IPS-15b (cell line): Measurements from ENCODE around the gene EMC9.

Experiments used
- H3K27me3 ChIP-seq: one replicate; pipeline ENCODE4 v1.6.1; 2013; ENCODE audit warnings: low read length; ENCODE audit not compliant: control insufficient read depth, insufficient read depth
- H3K36me3 ChIP-seq: one replicate; pipeline ENCODE4 v1.6.1; 2013; ENCODE audit warnings: low read length; ENCODE audit not compliant: control insufficient read depth, insufficient read depth
- H3K4me1 ChIP-seq: one replicate; pipeline ENCODE4 v1.6.1; 2013; ENCODE audit warnings: mild to moderate bottlenecking, low read length; ENCODE audit not compliant: control insufficient read depth, insufficient read depth
- H3K4me3 ChIP-seq: one replicate; pipeline ENCODE4 v1.5.1; 2013; ENCODE audit warnings: low read depth, low read length
- H3K9ac ChIP-seq: one replicate; pipeline ENCODE4 v1.6.1; 2013; ENCODE audit warnings: low read depth, mild to moderate bottlenecking, low read length
- H3K9me3 ChIP-seq: one replicate; pipeline ENCODE4 v1.6.1; 2013; ENCODE audit warnings: mild to moderate bottlenecking, low read length; ENCODE audit not compliant: control insufficient read depth, insufficient read depth

The EMC9 gene

DNA sequence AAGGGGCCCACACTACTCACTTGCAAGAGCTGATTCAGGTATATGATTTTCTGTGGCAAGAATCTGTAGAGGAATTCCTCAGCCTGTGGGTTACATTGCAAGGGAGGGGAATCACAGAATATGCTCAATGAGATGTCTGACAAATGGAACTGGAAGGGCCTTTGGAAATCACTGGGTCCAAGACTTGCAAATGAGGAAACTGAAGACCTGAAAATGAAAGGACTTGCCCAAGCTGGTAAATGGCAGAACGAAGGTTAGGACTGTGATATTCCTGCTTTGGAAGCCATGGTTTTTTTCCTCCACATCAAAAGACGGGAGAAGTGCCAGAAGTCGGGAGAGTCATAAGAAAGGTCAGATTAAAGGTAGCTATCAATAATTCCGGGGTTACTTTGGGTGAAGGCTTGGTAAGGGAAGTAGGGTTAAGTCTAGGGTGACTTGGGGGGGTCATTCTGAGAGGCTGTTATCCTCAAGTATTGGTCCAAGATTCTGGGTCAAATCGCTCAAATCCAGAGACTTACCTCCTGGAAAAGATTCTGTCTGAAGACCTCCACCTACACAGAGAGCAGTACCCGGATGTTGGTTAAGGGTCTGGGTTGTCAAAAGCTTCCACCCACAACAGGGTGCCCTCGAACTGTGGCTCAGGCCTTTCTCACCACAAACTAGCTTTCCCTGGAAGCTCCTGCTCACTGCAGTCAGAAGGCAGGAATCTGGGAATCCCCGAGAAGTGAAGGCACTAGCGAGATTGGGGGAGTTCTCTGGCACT is 4.5 kb upstream of the EMC9 start:
- Histone ChIP-seq H3K27me3 (no peaks in the 10 kb centered on the region), H3K9me3 (no peaks in the 10 kb centered on the region), H3K9ac (peak overlapping the region; percentile 87), H3K4me1 (peaks cover 3% of the 10 kb centered on the region), H3K36me3 (peaks cover 28% of the 10 kb centered on the region), H3K4me3 (peak overlapping the region; percentile 92)

DNA sequence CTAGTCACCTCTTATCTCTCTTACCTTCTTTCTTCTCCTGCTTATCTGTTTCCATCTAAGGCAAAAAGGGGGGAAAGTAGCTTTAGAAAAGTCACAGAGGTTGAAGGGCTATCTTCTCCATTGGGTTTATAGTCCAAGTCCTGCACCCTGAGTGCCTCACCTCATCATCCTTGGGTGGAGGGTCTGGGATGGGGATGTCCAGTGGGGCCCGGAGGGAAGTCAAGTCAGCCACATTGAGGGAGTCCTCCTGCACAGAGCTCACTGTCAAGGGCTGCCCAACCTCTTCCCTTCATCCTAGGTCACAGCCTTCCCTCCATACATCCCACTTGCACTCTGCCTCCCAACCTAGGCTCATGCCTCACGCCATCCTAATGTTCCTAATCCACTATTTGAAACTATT is 3.8 kb upstream of the EMC9 start:
- Histone ChIP-seq H3K36me3 (peaks cover 24% of the 10 kb centered on the region), H3K4me1 (peaks cover 3% of the 10 kb centered on the region), H3K4me3 (peak overlapping the region; percentile 92), H3K27me3 (no peaks in the 10 kb centered on the region), H3K9me3 (no peaks in the 10 kb centered on the region), H3K9ac (no peak overlapping the region)

DNA sequence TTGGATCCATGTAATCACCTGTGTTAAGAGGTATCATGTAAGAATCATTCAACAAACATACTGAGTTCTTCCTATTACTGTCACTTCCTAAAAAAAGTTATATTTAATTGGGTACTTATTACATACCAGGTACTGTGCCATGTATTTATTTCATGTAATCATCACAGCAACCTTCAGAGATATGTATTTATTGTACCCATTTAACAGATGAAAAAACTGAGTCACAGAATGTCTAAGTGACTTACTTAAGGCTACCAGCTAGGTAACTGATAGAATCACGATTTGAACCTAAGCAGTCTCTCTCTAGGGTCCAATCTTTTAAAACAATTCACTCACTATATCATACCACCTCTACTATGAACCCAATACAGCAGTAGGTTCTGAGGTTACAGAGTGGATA is 3.1 kb upstream of the EMC9 start:
- Histone ChIP-seq H3K27me3 (no peaks in the 10 kb centered on the region), H3K36me3 (peaks cover 18% of the 10 kb centered on the region), H3K9ac (no peak overlapping the region), H3K4me1 (peaks cover 6% of the 10 kb centered on the region), H3K9me3 (no peaks in the 10 kb centered on the region), H3K4me3 (no peak overlapping the region)

DNA sequence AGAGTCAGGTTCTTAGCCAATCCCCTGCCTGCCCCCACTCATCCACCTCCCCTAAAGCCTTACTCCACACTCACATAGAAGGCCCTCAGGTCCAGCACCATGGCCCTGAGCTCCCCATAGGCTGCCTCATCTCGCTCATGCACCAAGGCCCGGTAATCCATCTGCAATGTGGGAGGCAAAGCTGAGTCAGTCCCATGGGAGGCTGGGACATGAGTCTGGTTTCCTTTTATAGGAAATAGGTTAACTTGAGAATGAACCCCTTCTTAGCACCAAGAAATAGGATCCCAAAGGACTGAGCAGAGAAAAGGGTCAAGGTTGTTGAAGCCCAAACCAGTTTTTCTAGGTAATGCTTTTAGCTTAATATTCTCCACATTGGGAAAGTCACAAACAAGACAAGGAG is 2.1 kb upstream of the EMC9 start:
- Histone ChIP-seq H3K36me3 (peaks cover 21% of the 10 kb centered on the region), H3K4me1 (peaks cover 4% of the 10 kb centered on the region), H3K9me3 (no peaks in the 10 kb centered on the region), H3K27me3 (no peaks in the 10 kb centered on the region), H3K9ac (no peak overlapping the region), H3K4me3 (no peak overlapping the region)

DNA sequence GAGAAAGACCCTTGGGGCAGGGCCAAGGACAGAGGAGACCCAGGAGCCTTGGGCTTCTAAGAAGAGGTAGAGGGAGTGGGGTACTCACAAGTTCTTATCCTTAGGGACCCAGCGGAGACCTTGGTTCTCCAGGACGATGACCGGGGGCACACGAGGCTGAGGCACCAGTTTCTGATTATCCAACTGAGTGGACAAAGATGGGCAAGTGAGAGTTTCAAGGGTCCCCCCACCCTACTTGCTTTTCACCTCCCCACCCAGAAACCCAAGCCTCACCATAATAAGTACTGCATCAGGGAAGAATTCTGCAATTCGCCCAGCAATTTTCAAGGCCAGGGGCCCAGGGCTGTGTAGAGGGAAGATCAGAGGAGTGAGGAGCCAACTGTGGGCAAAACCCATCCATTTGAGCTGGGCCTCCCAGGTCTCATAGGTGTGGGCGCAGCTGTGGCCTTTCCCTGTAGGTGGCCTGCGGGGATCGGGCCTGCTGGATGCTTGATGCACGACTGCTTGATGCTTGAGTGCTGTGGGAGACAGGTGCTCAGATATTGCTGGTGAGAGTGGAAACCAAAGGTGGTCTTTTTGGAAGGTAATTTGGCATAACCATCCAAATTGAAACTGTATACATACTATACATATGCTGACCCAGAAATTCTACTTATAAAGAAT is 2.0 kb downstream of the EMC9 start:
- peak overlapping the region; percentile 18 for H3K4me3 ChIP-seq
- H3K9me3 ChIP-seq, result no peaks in the 10 kb centered on the region
- H3K4me1 ChIP-seq, result peaks cover 9% of the 10 kb centered on the region
- peaks cover 27% of the 10 kb centered on the region for H3K36me3 ChIP-seq
- no peaks in the 10 kb centered on the region for H3K27me3 ChIP-seq
- H3K9ac ChIP-seq, result no peak overlapping the region

DNA sequence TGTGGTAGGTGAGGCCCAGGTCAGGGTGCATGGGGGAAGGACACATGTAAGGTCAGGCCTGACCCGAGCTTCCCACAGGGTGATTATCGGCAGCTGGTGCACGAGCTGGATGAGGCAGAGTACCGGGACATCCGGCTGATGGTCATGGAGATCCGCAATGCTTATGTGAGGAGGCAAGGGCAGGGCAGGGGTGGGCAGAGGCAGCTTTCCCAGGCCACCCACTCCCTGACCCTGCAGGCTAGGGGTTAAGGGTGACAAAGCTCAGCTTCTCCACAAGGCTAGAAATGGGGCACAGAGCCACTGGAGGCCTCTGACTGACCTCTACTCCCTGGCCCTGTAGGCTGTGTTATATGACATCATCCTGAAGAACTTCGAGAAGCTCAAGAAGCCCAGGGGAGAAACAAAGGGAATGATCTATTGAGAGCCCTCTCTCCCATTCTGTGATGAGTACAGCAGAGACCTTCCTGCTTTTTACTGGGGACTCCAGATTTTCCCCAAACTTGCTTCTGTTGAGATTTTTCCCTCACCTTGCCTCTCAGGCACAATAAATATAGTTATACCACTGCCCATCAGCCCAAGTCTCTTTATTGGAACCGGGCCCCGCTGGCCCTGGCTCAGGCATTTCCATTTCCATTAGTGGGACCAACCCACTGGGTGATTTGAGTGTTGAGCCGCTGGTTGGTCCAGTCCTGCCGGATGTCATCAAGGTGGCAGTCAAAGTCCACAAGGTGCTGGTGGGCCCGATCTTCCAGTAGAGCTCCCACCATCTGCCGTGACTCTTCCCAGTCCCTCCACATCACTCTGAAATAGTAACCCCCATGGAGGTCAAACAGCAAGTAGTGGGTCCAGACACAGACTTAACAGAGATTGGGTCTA is 2.8 kb downstream of the EMC9 start:
- peaks cover 21% of the 10 kb centered on the region for H3K36me3 ChIP-seq
- no peak overlapping the region for H3K4me3 ChIP-seq
- H3K4me1 ChIP-seq, result peaks cover 9% of the 10 kb centered on the region
- no peaks in the 10 kb centered on the region for H3K27me3 ChIP-seq
- no peaks in the 10 kb centered on the region for H3K9me3 ChIP-seq
- no peak overlapping the region for H3K9ac ChIP-seq

DNA sequence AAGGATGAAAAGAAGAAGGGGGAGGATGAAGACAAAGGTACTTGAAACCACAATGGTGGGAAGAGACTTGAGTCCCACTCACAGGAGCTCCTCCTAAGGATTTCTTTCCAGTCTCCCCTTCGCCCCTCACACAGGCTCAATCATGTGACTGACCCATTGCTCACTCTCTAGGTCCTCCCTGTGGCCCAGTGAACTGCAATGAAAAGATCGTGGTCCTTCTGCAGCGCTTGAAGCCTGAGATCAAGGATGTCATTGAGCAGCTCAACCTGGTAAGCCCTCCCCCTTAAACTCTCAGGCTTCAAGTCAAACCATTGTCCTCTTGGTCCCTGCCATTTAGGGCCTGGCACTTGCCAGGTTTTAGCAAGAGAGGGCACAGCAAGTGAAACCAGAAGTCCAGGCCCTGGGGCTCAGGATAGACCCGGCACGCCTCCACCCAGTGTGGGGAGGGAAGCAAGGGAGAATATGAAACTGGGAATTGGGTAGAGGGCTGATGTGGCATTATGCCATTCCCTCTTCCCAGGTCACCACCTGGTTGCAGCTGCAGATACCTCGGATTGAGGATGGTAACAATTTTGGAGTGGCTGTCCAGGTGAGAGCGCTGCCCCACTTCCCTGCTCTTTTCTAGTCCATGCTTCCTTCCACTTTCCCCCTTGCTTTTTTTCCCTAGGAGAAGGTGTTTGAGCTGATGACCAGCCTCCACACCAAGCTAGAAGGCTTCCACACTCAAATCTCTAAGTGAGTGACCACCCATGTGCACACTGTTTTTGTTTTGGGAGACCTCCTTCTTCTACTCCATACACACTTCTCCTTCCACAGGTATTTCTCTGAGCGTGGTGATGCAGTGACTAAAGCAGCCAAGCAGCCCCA is 3.6 kb downstream of the EMC9 start:
- Histone ChIP-seq H3K4me3 (no peak overlapping the region), H3K36me3 (peaks cover 20% of the 10 kb centered on the region)

DNA sequence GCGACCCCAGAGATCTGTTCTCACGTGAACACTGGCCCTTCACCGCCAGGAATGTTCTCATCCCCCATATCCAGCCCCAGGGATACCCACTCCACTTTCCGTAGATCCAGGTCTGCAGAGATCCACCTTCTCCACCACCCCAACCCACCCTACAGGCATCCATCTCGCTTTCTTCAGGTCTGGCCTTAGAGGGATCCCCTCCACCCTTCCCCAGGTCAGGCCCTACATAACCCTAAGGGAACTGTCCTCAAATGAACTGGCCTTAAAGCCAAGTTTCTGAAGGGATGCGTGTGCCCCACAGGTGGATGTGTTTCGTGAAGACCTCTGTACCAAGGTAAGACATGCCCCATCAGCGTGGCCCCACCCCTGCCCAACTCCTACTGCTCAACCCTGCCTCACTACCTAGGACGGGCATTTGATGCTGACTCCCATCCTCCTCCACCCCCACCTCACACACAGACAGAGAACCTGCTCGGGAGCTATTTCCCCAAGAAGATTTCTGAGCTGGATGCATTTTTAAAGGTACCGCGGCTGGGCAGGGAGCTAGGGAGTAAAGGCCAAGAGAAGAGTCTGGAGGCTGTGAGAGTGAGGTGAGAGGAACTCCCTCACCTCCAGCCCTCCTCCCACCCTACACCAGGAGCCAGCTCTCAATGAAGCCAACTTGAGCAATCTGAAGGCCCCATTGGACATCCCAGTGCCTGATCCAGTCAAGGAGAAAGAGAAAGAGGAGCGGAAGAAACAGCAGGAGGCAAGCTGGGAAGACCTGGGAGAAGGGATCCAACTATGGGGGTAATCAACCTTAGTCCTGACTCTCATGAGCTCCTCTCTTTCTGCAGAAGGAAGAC is 4.5 kb downstream of the EMC9 start:
- Histone ChIP-seq H3K4me3 (peak overlapping the region; percentile 75), H3K36me3 (peaks cover 20% of the 10 kb centered on the region), H3K9me3 (no peaks in the 10 kb centered on the region), H3K9ac (peak overlapping the region; percentile 37), H3K4me1 (peaks cover 10% of the 10 kb centered on the region), H3K27me3 (no peaks in the 10 kb centered on the region)

More for the DNA sequence above, 3.6 kb downstream of the EMC9 start:
- H3K9ac ChIP-seq, result no peak overlapping the region
- H3K4me1 ChIP-seq, result peaks cover 9% of the 10 kb centered on the region
- H3K9me3 ChIP-seq, result no peaks in the 10 kb centered on the region
- no peaks in the 10 kb centered on the region for H3K27me3 ChIP-seq

DNA sequence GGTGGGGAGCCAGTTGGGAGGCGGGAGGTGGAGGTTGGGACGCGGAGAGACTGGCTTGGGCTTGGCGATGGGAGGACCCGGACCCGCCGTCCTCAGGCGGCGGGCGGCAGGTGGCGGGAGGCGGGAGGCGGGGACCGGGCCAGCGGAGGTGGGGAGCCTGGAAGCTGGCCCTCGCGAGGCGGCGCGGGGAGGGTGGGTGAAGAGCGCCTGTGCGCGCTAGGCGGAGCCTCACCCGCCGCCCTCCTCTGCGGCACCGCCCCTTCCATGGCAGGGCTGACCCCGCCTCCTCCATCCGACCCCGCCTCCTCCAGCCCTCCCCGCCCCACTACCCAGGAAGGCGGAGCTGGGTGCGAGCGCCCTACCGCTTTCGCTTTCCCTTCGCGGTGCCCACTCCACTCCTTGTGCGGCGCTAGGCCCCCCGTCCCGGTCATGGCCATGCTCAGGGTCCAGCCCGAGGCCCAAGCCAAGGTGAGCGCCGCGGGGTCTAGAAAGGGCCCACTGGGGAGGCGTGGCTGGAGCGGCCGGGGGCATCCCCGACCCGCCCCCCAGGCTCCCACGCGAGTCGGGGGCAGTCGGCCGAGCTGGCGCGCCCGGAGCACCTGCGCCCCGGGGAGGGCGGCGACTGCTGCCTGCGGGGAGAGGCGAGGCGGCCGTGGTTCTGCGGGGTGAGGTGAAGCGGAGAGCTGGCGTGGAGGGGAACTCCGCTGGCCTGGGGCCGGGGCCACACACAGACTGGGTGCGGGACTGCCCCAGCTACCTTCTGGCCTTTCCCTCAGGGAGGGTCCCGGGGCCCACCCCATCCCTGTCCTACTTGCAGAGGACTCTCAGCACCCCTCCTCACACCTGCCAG is 5.3 kb downstream of the EMC9 start, which contains the start of gene PSME1:
PSME1 (plus strand) TSS at position 361 of the 850 bp plus-strand sequence; CDS start at position 430, 69 bp downstream.
- Histone ChIP-seq H3K9me3 (no peaks in the 10 kb centered on the region), H3K9ac (peak within 1 kb of the TSS; percentile 38), H3K27me3 (no peaks in the 10 kb centered on the region), H3K36me3 (peaks cover 20% of the 10 kb centered on the region), H3K4me1 (peaks cover 11% of the 10 kb centered on the region), H3K4me3 (peak within 1 kb of the TSS; percentile 76)

DNA sequence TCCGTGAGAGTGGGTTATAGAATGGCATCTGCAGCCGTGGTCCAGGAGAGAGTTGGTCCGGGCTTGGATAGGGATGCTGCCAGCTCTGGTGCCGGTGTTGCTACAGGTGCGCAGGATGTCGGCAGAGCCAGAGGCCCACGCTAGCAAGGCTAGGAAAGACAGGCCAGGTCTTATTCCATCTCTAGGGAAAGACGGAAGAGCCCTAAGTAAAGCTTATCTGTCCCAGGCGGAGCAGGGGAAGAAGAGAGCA is 5.9 kb downstream of the EMC9 start:
- Histone ChIP-seq H3K4me1 (peaks cover 11% of the 10 kb centered on the region), H3K36me3 (peaks cover 18% of the 10 kb centered on the region), H3K9me3 (no peaks in the 10 kb centered on the region), H3K27me3 (no peaks in the 10 kb centered on the region), H3K4me3 (peak overlapping the region; percentile 76), H3K9ac (peak overlapping the region; percentile 38)
